ENCODE data around the gene BPIFB1. TPM values are rescaled to one million over a fixed set of nuclear protein-coding genes. Genes with fewer than 3 reads are reported as not detected.

The BPIFB1 gene
- total RNA-seq, 1 experiment from 2014 or later = 9.2 TPM

- Mint-ChIP-seq H3K27me3 (ENCODE audit: unreplicated experiment) (peaks cover 15% of the 10 kb centered on the region), H3K4me3 (ENCODE audit: low read depth, unreplicated experiment) (no peak overlapping the region), H3K27ac (ENCODE audit: unreplicated experiment) (peak overlapping the region; percentile 48), H3K4me1 (ENCODE audit: low read depth, unreplicated experiment) (peaks cover 80% of the 10 kb centered on the region), H3K36me3 (ENCODE audit: insufficient read depth, unreplicated experiment) (peaks cover 16% of the 10 kb centered on the region), H3K9me3 (ENCODE audit: low read depth, unreplicated experiment) (peaks cover 3% of the 10 kb centered on the region)
- CTCF ChIA-PET = interaction anchor here (1.5 kb wide), 1 partner anchor 8 kb away, joined by 3 read pairs; no protein-coding TSS in a partner anchor
- no TSS peak for BruUV-seq (replicated peaks)
- TF ChIP-seq, protein P1, sequence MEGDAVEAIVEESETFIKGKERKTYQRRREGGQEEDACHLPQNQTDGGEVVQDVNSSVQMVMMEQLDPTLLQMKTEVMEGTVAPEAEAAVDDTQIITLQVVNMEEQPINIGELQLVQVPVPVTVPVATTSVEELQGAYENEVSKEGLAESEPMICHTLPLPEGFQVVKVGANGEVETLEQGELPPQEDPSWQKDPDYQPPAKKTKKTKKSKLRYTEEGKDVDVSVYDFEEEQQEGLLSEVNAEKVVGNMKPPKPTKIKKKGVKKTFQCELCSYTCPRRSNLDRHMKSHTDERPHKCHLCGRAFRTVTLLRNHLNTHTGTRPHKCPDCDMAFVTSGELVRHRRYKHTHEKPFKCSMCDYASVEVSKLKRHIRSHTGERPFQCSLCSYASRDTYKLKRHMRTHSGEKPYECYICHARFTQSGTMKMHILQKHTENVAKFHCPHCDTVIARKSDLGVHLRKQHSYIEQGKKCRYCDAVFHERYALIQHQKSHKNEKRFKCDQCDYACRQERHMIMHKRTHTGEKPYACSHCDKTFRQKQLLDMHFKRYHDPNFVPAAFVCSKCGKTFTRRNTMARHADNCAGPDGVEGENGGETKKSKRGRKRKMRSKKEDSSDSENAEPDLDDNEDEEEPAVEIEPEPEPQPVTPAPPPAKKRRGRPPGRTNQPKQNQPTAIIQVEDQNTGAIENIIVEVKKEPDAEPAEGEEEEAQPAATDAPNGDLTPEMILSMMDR (IDR thresholded peaks at IDR 0.05; ENCODE audit: unreplicated experiment) = no peak
- intact Hi-C loops (cut with micrococcal nuclease; ENCODE audit: unreplicated experiment) = loop anchor here (2.0 kb wide), 1 partner anchor 17 kb away; no protein-coding TSS in a partner anchor
- no peak for DNase-seq
Observed at GRCh38 chr20:33279261-33279910, 3.6 kb upstream of the BPIFB1 start.

DNA sequence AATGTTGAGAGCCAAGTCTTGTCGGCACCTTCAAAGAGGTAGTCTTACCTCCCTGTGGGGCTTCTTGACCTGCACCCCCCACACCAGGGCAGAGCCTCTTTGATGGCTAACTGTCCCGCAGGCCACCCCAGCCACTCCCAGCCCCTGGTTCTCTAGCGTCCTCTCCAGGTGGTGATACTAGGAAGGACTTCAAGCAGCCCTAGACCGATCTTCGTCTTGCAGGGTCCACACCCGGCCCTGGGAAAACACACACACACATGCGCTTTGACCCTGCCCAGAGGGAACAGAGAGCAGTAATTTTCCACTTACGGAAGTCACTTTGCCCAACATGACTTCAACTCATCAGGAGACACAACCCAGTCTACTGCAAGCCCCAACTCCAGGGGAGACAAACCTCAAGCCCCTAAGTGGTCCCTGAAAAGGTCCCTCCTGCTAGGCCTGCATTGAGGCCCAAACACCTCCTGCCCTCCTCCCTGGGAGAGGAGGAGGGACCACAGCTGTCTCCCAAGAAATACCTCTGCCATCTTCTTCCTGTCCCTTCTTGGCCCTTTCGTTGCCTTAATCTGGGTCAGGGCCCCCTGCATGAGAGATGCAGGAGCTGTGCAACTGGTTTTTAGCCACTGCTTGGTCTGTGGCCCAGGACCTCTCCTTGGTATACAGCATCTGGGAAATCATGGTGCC lies 2.9 kb upstream of the BPIFB1 start:
- CTCF ChIA-PET = no interaction called here
- Mint-ChIP-seq H3K4me3 (ENCODE audit: low read depth, unreplicated experiment) (no peak overlapping the region), H3K27me3 (ENCODE audit: unreplicated experiment) (peaks cover 23% of the 10 kb centered on the region), H3K9me3 (ENCODE audit: low read depth, unreplicated experiment) (peaks cover 3% of the 10 kb centered on the region), H3K36me3 (ENCODE audit: insufficient read depth, unreplicated experiment) (peaks cover 16% of the 10 kb centered on the region), H3K27ac (ENCODE audit: unreplicated experiment) (peak overlapping the region; percentile 48), H3K4me1 (ENCODE audit: low read depth, unreplicated experiment) (peaks cover 88% of the 10 kb centered on the region)
- DNase-seq = no peak
- intact Hi-C loops (cut with micrococcal nuclease; ENCODE audit: unreplicated experiment) = loop anchor here (2.0 kb wide), 1 partner anchor 17 kb away; no protein-coding TSS in a partner anchor
- no TSS peak for BruUV-seq (replicated peaks)
- TF ChIP-seq, protein P1 (IDR thresholded peaks at IDR 0.05; ENCODE audit: unreplicated experiment) = no peak

DNA sequence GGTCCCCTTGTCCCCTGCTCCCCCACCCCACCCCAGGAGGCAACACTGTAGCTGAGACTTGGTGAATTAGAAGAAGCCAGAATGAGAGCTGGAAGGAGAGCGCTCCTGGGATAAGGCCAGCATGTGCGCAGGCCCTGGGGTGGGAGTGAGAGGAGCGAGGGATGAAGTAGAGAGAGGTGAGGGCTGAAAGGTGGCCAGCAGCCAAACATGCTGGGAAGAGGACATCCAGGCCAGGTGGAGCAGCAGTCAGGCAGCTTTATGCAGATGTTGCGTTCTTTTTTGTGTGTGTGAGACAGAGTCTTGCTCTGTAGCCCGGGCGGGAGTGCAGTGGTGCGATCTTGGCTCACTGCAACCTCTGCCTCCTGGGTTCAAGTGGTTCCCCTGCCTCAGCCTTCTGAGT lies 2.2 kb upstream of the BPIFB1 start:
- H3K4me1 Mint-ChIP-seq (ENCODE audit: low read depth, unreplicated experiment) = peaks cover 84% of the 10 kb centered on the region
- no peak overlapping the region for H3K4me3 Mint-ChIP-seq (ENCODE audit: low read depth, unreplicated experiment)
- BruUV-seq (replicated peaks) = no TSS peak
- H3K9me3 Mint-ChIP-seq (ENCODE audit: low read depth, unreplicated experiment) = peaks cover 3% of the 10 kb centered on the region
- TF ChIP-seq, protein P1 (IDR thresholded peaks at IDR 0.05; ENCODE audit: unreplicated experiment) = no peak
- CTCF ChIA-PET = interaction anchor here (1.2 kb wide), 1 partner anchor 12 kb away, joined by 6 read pairs; no protein-coding TSS in a partner anchor
- intact Hi-C loops (cut with micrococcal nuclease; ENCODE audit: unreplicated experiment) = no loop called here
- DNase-seq = no peak
- H3K36me3 Mint-ChIP-seq (ENCODE audit: insufficient read depth, unreplicated experiment) = peaks cover 16% of the 10 kb centered on the region
- peaks cover 28% of the 10 kb centered on the region for H3K27me3 Mint-ChIP-seq (ENCODE audit: unreplicated experiment)
- peak overlapping the region; percentile 48 for H3K27ac Mint-ChIP-seq (ENCODE audit: unreplicated experiment)

DNA sequence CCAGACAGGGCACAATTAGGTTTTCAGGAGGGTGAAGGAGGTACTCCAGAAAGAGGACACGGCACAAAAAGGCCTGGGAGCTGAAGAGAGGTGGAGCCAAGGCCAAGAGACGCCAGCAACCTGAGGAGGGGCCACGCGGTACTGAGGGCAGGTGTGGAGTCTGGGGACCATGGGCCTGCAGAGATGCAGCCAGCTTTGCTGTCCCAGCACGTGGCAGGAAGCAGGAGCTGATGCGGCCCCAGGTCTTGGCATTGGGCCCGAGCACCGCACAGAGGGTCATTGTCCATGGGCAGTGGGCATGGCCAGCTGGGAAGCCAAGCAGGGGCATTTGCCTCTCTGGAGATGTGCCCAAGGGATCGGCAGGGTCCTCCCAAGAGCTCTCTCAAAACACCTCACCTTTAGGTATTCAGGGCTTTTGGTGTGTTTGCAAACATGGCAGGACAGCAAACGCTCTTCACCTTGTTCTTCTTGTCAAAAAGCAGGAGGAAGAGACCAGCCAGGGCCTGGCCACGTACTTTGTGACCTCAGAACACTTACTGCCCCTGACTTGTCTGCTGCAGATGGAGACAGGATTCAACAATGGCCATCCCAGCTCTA lies 1.4 kb upstream of the BPIFB1 start:
- Mint-ChIP-seq H3K4me1 (ENCODE audit: low read depth, unreplicated experiment) (peaks cover 75% of the 10 kb centered on the region), H3K36me3 (ENCODE audit: insufficient read depth, unreplicated experiment) (peaks cover 16% of the 10 kb centered on the region), H3K27me3 (ENCODE audit: unreplicated experiment) (peaks cover 29% of the 10 kb centered on the region), H3K9me3 (ENCODE audit: low read depth, unreplicated experiment) (peaks cover 3% of the 10 kb centered on the region), H3K27ac (ENCODE audit: unreplicated experiment) (no peak overlapping the region), H3K4me3 (ENCODE audit: low read depth, unreplicated experiment) (no peak overlapping the region)
- DNase-seq = peak; percentile 75
- BruUV-seq (replicated peaks) = no TSS peak
- TF ChIP-seq, protein P1 (IDR thresholded peaks at IDR 0.05; ENCODE audit: unreplicated experiment) = no peak
- CTCF ChIA-PET = interaction anchor here (0.6 to 2.4 kb wide), 4 partner anchors 11 to 1020 kb away, joined by 3 to 21 read pairs (median 6); no protein-coding TSS in a partner anchor
- intact Hi-C loops (cut with micrococcal nuclease; ENCODE audit: unreplicated experiment) = no loop called here

Data from Calu3 (cell line).